ENCODE measurements around the gene GPRC5A.
"Not testable (repeated sequence)": the region's sequence is repeated elsewhere in the genome, so short reads cannot be mapped to it uniquely, and the experiment has no call there.

GPRC5A gene, protein sequence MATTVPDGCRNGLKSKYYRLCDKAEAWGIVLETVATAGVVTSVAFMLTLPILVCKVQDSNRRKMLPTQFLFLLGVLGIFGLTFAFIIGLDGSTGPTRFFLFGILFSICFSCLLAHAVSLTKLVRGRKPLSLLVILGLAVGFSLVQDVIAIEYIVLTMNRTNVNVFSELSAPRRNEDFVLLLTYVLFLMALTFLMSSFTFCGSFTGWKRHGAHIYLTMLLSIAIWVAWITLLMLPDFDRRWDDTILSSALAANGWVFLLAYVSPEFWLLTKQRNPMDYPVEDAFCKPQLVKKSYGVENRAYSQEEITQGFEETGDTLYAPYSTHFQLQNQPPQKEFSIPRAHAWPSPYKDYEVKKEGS
- total RNA-seq: 0 to 2.8 (median 0.19) reads per million in 9 experiments

DNA sequence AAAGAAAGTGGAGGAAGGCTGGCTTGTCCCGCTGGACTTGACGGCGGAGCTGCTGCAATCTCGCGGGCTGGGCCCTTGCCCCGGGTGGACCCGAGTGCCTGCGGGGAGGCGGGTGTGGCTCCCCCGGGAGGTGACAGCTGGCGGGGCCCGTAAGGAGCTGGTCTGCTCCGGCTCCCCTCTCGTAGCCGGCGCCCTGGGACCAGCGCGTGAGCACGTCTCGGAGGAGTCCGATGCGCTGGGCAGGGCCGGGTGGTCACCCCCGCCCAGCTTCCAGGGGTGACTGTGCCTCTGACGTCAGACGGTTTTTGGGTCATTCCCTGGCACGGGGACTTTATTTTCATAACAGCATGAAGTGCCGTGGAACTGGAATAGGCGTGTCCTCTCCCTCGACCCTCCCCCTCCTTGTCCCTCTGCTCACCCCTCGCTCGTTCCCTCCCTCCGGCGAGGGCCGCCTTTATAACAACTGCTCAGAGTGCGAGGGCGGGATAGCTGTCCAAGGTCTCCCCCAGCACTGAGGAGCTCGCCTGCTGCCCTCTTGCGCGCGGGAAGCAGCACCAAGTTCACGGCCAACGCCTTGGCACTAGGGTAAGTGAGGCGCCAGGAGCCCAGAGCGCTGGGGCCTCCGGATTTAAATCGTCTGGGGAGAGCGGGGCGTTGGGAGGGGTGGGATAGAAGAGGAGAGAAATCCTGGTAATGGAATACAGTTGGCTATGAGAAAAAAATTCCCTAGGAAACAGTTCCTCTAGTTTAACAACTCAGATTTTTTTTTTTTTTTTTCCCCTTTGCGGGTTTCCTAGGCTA is at the start of gene GPRC5A:
Gene GPRC5A (plus strand): TSS at position 483 of the 801 bp plus-strand sequence. CDS start 16,688 bp downstream, outside the sequence.
- ATAC-seq (replicated peaks): peak; percentile 51
- H3K4me1 Mint-ChIP-seq (ENCODE audit: low read depth in 2 of 2): peaks cover 6% of the 10 kb centered on the region in 2 donors
- no peak for DNase-seq
- peak within 1 kb of the TSS; percentile 69 to 72 for H3K4me3 Mint-ChIP-seq
- no peaks in the 10 kb centered on the region for H3K36me3 Mint-ChIP-seq (ENCODE audit: insufficient read depth)
- H3K9me3 Mint-ChIP-seq: no peaks in the 10 kb centered on the region
- H3K27ac Mint-ChIP-seq: no peak within 1 kb of the TSS
- peaks cover 67 to 74% of the 10 kb centered on the region in 2 donors for H3K27me3 Mint-ChIP-seq

DNA sequence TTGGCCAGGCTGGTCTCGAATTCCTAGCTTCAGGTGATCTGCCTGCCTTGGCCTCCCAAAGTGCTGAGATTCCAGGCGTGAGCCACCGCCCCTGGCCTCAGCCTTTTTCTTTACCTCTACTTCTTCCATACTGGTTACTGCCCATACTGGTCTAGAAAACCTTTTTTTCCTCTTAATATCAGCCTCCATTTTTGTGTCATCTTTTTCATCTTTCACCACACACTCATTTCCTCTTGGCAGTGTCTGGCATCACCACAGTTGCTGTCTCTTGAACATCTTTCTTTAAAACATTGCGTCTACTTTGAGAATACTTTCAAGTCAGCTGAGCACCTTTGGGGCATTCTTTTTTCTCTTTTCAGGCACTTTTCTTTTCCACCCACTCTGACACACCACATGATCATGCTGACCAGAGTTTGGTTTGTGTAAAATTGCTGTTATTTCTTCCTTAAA is 45.5 kb upstream of the GPRC5A start:
- Mint-ChIP-seq H3K27ac (no peak overlapping the region), H3K4me1 (ENCODE audit: low read depth in 2 of 2) (no peaks in the 10 kb centered on the region), H3K36me3 (ENCODE audit: insufficient read depth) (no peaks in the 10 kb centered on the region), H3K9me3 (no peaks in the 10 kb centered on the region), H3K27me3 (no peaks in the 10 kb centered on the region), H3K4me3 (no peak overlapping the region)
- ATAC-seq (replicated peaks) (no peak), DNase-seq (no peak)

DNA sequence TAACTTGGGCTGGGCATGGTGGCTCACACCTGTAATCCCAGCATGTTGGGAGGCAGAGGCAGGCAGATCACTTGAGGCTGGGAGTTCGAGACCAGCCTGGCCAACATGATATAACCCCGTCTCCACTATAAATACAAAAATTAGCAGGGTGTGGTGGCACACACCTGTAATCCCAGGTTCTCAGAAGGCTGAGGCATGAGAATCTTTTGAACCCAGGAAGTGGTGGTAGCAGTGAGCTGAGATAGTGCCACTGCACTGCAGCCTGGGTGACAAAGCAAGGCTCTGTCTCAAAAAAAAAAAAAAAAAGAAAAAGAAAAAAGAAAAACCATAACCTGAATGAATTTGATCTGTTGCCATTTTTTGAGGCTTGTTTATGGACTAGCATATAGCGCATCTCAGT is 44.6 kb upstream of the GPRC5A start:
- H3K27ac Mint-ChIP-seq; H3K36me3 Mint-ChIP-seq (ENCODE audit: insufficient read depth); H3K4me1 Mint-ChIP-seq (ENCODE audit: low read depth in 2 of 2); H3K9me3 Mint-ChIP-seq; H3K27me3 Mint-ChIP-seq; DNase-seq; ATAC-seq (replicated peaks); H3K4me3 Mint-ChIP-seq: not testable (repeated sequence)

DNA sequence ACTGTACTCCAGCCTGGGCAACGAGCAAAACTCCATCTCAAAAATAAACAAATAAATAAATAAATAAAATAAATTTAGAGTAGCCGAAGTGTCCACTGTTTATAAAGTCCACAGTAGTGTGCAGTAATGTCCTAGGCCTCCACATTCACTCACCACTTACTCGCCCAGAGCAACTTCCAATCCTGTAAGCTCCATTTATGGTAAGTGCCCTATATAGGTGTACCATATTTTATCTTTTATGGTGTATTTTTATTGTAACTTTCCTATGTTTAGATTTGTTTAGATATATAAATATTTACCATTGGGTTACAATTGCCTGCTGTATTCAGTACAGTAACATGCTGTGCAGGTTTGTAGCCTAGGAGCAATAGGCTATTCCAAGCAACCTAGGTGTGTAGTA is 37.9 kb upstream of the GPRC5A start:
- H3K36me3 Mint-ChIP-seq (ENCODE audit: insufficient read depth): no peaks in the 10 kb centered on the region
- DNase-seq (no peak), ATAC-seq (replicated peaks) (no peak)
- no peaks in the 10 kb centered on the region for H3K27me3 Mint-ChIP-seq
- no peaks in the 10 kb centered on the region for H3K9me3 Mint-ChIP-seq
- no peaks in the 10 kb centered on the region for H3K4me1 Mint-ChIP-seq (ENCODE audit: low read depth in 2 of 2)
- no peak overlapping the region for H3K27ac Mint-ChIP-seq
- no peak overlapping the region for H3K4me3 Mint-ChIP-seq

DNA sequence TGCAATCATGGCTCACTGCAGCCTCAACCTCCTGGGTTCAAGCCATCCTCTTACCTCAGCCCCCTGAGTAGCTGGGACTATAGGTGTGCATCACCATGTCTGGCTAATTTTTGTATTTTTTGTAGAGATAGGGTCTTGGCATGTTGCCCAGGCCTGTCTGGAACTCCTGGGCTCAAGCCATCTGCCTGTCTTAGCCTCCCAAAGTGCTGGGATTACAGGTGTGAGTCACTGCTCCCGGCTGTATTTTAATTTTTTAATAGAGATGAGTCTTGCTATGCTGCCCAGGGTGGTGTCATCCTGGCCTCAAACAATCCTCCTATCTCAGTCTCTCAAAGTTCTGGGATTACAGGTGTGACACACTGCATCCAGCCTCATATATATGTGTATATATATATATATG is 31.7 kb upstream of the GPRC5A start:
- no peaks in the 10 kb centered on the region for H3K36me3 Mint-ChIP-seq (ENCODE audit: insufficient read depth)
- H3K27ac Mint-ChIP-seq: no peak overlapping the region
- no peaks in the 10 kb centered on the region for H3K27me3 Mint-ChIP-seq
- H3K4me1 Mint-ChIP-seq (ENCODE audit: low read depth in 2 of 2): no peaks in the 10 kb centered on the region
- H3K9me3 Mint-ChIP-seq: no peaks in the 10 kb centered on the region
- DNase-seq (no peak), ATAC-seq (replicated peaks) (no peak)
- H3K4me3 Mint-ChIP-seq: no peak overlapping the region

DNA sequence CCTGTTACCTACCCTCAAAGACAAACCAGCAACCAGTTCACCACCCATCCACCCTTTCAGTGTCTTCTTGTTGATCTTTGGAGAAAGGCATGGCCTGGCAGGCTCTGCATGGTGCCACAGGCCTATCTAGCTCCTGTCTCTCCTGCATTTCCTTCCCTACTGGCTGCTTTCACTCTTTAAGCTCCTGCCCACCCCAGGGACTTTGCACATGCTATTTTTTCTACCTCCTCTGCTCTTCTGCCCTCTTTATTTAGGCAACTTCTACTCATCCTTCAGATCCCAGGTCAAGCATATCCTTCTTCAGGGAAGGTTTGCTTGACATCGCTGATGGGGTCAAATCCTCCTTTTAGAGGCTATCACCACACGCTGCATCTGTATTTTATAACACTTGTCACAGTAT is 27.1 kb upstream of the GPRC5A start:
- Mint-ChIP-seq H3K4me3 (no peak overlapping the region), H3K9me3 (no peaks in the 10 kb centered on the region), H3K27me3 (no peaks in the 10 kb centered on the region), H3K4me1 (ENCODE audit: low read depth in 2 of 2) (no peaks in the 10 kb centered on the region), H3K27ac (no peak overlapping the region), H3K36me3 (ENCODE audit: insufficient read depth) (no peaks in the 10 kb centered on the region)
- ATAC-seq (replicated peaks) (no peak), DNase-seq (no peak)

DNA sequence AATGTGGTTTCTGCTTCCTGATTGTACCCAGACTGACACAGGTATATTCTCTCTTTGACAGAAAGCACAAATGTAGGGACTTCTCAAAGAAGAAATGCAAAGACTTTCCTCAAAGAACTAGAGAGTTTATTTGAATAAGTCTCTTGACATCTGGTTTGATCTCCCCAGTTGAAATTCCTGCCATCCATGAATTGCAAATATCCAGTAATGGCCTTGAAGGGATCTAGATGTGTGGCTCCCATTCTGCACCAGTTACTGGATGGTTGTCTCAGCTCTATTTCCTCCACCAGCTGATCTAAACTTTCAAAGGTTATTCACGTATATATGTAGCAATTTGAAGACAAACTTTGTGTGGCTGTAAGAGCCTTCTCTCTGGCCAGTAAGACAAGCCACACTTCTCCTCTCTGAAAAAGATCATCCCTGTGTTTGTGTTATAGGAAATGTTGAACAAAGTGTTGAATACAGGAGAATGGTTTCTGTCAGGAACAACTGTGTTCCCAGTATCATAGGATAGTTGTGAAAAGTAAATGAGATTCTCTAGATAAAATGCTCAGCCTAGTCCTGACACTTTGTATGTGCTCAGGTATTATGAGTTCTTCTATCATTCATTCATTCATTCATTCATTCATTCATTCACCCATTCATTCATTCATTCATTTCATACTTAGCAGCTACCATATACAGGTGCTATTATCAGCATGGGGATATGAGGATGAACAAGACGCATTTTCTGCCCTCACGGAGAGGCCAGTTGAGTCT is 22.7 kb upstream of the GPRC5A start:
- H3K27me3 Mint-ChIP-seq: no peaks in the 10 kb centered on the region
- no peak for DNase-seq
- no peak overlapping the region for H3K4me3 Mint-ChIP-seq
- H3K9me3 Mint-ChIP-seq: no peaks in the 10 kb centered on the region
- ATAC-seq (replicated peaks): no peak
- no peak overlapping the region for H3K27ac Mint-ChIP-seq
- H3K4me1 Mint-ChIP-seq (ENCODE audit: low read depth in 2 of 2): no peaks in the 10 kb centered on the region
- H3K36me3 Mint-ChIP-seq (ENCODE audit: insufficient read depth): peaks cover 3% of the 10 kb centered on the region

DNA sequence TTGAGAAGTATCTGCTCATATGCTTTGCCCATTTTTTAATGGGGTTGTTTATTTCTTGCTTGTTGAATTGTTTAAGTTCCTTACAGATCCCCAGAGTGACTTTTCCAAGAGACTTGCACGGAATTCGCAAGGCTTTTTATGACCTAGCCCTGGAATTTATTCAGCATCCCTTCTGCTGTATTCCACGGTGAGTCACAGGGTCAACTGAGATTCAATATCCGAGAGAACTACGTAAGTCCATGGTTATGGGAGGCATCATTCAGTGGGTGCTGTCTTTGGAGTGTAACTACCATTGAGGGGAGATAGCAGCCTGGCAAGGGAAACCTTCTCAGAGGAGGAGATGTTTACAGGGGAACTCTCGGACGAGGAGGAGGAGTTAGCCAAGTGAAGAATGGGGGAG is 20.9 kb upstream of the GPRC5A start:
- no peak overlapping the region for H3K27ac Mint-ChIP-seq
- no peaks in the 10 kb centered on the region for H3K27me3 Mint-ChIP-seq
- no peak overlapping the region for H3K4me3 Mint-ChIP-seq
- peaks cover 3% of the 10 kb centered on the region for H3K36me3 Mint-ChIP-seq (ENCODE audit: insufficient read depth)
- ATAC-seq (replicated peaks): no peak
- no peaks in the 10 kb centered on the region for H3K9me3 Mint-ChIP-seq
- DNase-seq: no peak
- H3K4me1 Mint-ChIP-seq (ENCODE audit: low read depth in 2 of 2): no peaks in the 10 kb centered on the region

DNA sequence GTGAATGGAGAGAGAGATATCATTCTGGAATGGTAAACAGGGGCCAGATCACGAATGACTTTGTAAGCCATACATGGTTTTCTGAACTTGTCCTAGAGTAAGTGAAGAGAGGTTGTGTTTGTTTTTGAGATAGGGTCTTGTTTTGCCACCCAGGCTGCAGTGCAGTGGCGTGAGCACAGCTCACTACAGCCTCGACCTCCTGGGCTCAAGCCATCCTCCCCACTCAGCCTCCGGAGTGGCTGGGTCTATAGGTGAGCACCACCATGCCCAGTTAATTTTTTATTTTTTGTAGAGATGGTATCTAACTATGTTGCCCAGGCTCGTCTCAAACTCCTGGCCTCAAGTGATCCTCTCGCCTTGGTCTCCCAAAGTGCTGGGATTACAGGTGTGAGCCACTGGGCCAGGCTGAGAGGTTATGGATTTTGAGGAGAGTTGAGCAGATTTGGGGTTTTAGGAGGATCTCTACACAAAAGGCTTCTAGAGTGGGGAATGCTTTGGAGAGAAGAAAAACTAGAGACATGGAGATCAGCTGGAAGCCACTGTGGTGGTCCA is 19.7 kb upstream of the GPRC5A start:
- H3K27me3 Mint-ChIP-seq: no peaks in the 10 kb centered on the region
- no peak for ATAC-seq (replicated peaks)
- H3K36me3 Mint-ChIP-seq (ENCODE audit: insufficient read depth): peaks cover 3% of the 10 kb centered on the region
- no peak overlapping the region for H3K27ac Mint-ChIP-seq
- no peak overlapping the region for H3K4me3 Mint-ChIP-seq
- no peaks in the 10 kb centered on the region for H3K9me3 Mint-ChIP-seq
- no peak for DNase-seq
- no peaks in the 10 kb centered on the region for H3K4me1 Mint-ChIP-seq (ENCODE audit: low read depth in 2 of 2)

DNA sequence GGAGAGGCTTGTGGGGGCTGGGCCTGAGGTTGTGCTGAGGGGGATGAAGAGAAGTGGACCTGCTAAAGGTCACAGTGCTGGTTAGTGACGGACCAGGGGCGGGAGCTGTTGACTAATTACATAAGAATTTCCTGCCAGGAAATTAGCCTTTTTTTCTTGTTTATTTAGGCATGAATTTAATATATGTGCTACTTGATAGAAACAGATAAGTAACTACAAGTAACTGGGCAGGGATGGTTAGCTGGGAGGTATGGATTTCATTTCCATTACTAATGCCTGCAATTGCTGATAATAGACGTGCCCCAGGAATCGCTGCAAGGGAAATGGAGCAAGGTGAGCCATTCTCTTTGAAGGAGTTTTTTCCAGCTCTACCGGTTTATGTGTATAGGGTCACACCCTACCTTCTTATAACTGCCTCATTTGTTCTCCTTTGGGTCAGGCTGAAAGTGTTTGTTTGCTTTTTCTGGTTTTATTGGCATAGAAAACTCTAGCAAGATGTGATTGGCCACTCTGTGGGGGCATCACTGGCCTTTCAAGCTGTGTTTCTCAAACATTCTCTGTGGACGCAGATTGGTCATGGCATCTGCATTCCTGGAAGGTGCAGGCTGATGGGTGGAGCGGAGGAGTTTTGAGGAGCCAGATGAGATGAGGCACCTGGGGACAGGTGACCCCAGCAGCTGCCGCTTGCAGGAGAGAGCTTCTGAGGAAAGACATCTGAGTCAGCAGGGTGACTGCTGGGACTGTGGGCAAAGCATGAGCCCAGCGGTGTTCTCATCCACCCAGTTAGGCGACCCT is 19.0 kb upstream of the GPRC5A start:
- no peak overlapping the region for H3K4me3 Mint-ChIP-seq
- H3K4me1 Mint-ChIP-seq (ENCODE audit: low read depth in 2 of 2): no peaks in the 10 kb centered on the region
- peaks cover 3% of the 10 kb centered on the region for H3K36me3 Mint-ChIP-seq (ENCODE audit: insufficient read depth)
- DNase-seq (no peak), ATAC-seq (replicated peaks) (no peak)
- H3K27ac Mint-ChIP-seq: no peak overlapping the region
- H3K27me3 Mint-ChIP-seq: no peaks in the 10 kb centered on the region
- no peaks in the 10 kb centered on the region for H3K9me3 Mint-ChIP-seq

DNA sequence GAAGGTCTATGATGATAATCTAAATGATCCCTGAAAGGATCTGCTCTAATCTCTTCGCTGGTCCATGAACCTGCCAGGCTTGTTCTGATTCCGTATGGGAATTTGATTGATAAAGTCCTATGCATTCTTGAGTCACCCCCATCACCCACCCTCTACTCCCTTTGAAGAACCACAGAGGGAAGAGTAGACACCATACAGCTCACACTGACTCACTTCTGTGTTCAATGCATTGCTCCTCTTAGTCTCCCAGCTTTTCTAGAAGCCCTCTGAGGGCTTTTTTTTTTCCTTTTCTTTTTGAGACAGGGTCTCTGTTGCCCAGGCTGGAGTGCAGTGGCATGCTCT is 18.5 kb upstream of the GPRC5A start:
- Mint-ChIP-seq H3K4me3 (no peak overlapping the region), H3K9me3 (no peaks in the 10 kb centered on the region), H3K36me3 (ENCODE audit: insufficient read depth) (peaks cover 3% of the 10 kb centered on the region), H3K27ac (no peak overlapping the region), H3K4me1 (ENCODE audit: low read depth in 2 of 2) (no peaks in the 10 kb centered on the region), H3K27me3 (no peaks in the 10 kb centered on the region)
- ATAC-seq (replicated peaks) (no peak), DNase-seq (no peak)

DNA sequence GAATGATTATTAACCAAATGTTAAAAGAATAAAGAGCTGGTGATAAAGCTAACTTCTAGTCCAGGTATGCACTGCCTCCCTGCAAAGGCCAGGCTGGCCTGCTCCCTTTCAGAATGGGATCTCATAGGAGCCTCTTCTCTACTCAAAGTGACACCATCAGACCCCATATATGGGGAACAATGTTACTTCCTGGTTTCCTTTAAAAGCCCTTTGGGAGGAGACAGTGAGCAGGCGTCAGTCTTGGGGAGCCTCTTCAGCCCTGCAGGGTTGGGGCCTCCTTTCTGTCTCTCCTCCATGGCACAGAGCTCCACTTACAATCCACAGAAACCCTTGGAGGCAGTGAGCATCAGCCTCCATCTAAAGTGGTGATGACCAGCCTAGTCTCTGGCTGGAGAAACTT is 17.3 kb upstream of the GPRC5A start:
- Mint-ChIP-seq H3K9me3 (no peaks in the 10 kb centered on the region), H3K36me3 (ENCODE audit: insufficient read depth) (peaks cover 3% of the 10 kb centered on the region), H3K27ac (no peak overlapping the region), H3K4me3 (no peak overlapping the region), H3K27me3 (no peaks in the 10 kb centered on the region), H3K4me1 (ENCODE audit: low read depth in 2 of 2) (no peaks in the 10 kb centered on the region)
- DNase-seq (no peak), ATAC-seq (replicated peaks) (no peak)

DNA sequence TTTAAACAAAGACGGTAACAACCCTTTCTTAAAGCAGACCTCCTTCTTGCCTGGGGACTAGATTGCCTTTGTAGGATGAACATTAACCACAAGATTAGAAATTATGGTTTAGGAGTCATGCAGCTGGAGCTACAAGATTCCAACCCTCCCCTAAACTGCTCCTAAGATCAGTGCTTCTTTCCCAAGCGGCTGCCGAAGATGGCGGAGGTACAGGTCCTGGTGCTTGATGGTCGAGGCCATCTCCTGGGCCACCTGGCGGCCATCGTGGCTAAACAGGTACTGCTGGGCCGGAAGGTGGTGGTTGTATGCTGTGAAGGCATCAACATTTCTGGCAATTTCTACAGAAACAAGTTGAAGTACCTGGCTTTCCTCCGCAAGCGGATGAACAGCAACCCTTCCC is 16.1 kb upstream of the GPRC5A start:
- H3K9me3 Mint-ChIP-seq; H3K27me3 Mint-ChIP-seq; ATAC-seq (replicated peaks); DNase-seq; H3K4me3 Mint-ChIP-seq; H3K27ac Mint-ChIP-seq; H3K4me1 Mint-ChIP-seq (ENCODE audit: low read depth in 2 of 2); H3K36me3 Mint-ChIP-seq (ENCODE audit: insufficient read depth): not testable (repeated sequence)
